GM23338 (cell line): ENCODE measurements around the gene FBXL2.

Experiments used
- EZH2 ChIP-seq: fragments of 200-600 bp; sonication (generic); IDR thresholded peaks from one replicate; pipeline ENCODE4 v1.8.0; 2017; ENCODE audit warnings: antibody characterized with exemption, mild to moderate bottlenecking, low read depth; ENCODE audit not compliant: unreplicated experiment
- EZH2phosphoT487 ChIP-seq: fragments of 200-600 bp; sonication (generic); IDR thresholded peaks from one replicate; pipeline ENCODE4 v1.8.1; 2018; ENCODE audit warnings: antibody characterized with exemption; ENCODE audit not compliant: unreplicated experiment
- NANOG ChIP-seq: IDR thresholded peaks from 2 replicates; pipeline ENCODE4 v1.6.1; 2016; ENCODE audit warnings: antibody characterized with exemption, borderline replicate concordance
- POLR2AphosphoS5 ChIP-seq: IDR thresholded peaks from 2 replicates; pipeline ENCODE4 v1.6.1; 2016; ENCODE audit warnings: antibody characterized with exemption, low read depth
- ZNF331 ChIP-seq: fragments of 250-450 bp; sonication (Bioruptor Pico); IDR thresholded peaks from 2 replicates; pipeline ENCODE4 v1.5.0; 2020; ENCODE audit warnings: low read depth, mild to moderate bottlenecking, moderate library complexity
- TF ChIP-seq, protein P1 (sequence below), 2 experiments: fragments of 200-600 bp in 1 of 2; sonication (generic) in 1 of 2; conservative IDR thresholded peaks; 2 replicates each; pipeline versions ENCODE4 v1.5.1 to v1.6.1; 2016 to 2017; ENCODE audit warnings: antibody characterized with exemption in 2 of 2, low read depth in 2 of 2, mild to moderate bottlenecking in 2 of 2, moderate library complexity in 1 of 2

DNA sequence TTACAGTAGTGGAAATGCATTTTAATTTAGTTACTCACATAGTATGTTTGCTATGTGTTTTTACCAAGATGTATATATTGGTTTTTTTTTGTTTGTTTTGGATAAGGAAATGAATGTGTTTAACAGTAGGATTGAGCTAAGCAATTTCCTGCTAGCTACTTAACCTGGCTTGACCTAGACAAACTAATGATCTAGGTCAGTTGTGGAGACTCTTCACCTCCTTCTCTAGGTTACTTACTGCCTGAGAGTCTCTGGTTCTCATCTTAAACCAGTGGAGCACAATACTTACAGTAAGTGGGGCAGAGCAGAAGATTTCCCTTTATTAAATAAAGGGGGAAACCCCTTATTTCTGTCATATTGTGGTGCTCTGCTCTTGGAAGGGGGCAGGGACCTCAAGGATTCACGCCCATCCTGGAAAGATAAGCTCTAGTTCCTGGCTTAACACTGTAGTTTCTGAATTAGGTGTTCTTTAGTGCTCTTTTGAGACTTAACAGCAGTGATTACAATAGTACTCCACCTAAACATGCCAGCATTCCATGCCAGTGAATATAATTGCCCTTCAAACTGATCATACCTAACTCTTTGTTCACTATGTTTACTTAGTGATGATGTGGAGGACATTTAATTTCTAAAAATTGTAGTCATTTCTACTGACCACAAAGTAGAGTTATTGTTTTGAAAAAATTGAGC lies 83.0 kb downstream of the FBXL2 start:
- TF ChIP-seq, protein P1, sequence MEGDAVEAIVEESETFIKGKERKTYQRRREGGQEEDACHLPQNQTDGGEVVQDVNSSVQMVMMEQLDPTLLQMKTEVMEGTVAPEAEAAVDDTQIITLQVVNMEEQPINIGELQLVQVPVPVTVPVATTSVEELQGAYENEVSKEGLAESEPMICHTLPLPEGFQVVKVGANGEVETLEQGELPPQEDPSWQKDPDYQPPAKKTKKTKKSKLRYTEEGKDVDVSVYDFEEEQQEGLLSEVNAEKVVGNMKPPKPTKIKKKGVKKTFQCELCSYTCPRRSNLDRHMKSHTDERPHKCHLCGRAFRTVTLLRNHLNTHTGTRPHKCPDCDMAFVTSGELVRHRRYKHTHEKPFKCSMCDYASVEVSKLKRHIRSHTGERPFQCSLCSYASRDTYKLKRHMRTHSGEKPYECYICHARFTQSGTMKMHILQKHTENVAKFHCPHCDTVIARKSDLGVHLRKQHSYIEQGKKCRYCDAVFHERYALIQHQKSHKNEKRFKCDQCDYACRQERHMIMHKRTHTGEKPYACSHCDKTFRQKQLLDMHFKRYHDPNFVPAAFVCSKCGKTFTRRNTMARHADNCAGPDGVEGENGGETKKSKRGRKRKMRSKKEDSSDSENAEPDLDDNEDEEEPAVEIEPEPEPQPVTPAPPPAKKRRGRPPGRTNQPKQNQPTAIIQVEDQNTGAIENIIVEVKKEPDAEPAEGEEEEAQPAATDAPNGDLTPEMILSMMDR (conservative IDR thresholded peaks at IDR 0.05; ENCODE audit: low read depth in 2 of 2) = no peak
- TF ChIP-seq EZH2 (no peak), NANOG (no peak), EZH2phosphoT487 (no peak), POLR2AphosphoS5 (no peak), ZNF331 (CRISPR knock-in tag) (no peak)
